Activated CD4-positive, alpha-beta T cell treated with anti-CD3 and anti-CD28 coated beads, Interleukin-2, amount 10 ng/mL, durations not matched to agents 7 days and 5 days (primary cell): Measurements from ENCODE around the gene METRN. TPM values are rescaled to one million over a fixed set of nuclear protein-coding genes. Genes with fewer than 3 reads are reported as not detected.

Source experiments
- CTCF ChIA-PET: fragments of 350-600 bp; sonication (Branson Sonifier 250); formaldehyde crosslinking; loops from one replicate; lab custom pipeline; 2021; ENCODE audit warnings: antibody characterized with exemption; lab: Charles Lee
- POLR2A ChIA-PET: fragments of 350-600 bp; sonication (Branson Sonifier 250); formaldehyde crosslinking; loops from one replicate; lab custom pipeline; 2021; ENCODE audit warnings: antibody characterized with exemption; lab: Charles Lee
- DNase-seq: peaks from one replicate; pipeline ENCODE4 v3.0.0-alpha.2; 2020
- H3K27ac Mint-ChIP-seq: one replicate; pipeline ENCODE4 v1.8.0; 2021; ENCODE audit warnings: mild to moderate bottlenecking, moderate library complexity, mixed read lengths
- H3K27me3 Mint-ChIP-seq: one replicate; pipeline ENCODE4 v1.8.0; 2021; ENCODE audit warnings: mixed read lengths
- H3K36me3 Mint-ChIP-seq: one replicate; pipeline ENCODE4 v1.8.0; 2021; ENCODE audit warnings: low read depth, mixed read lengths
- H3K4me1 Mint-ChIP-seq: one replicate; pipeline ENCODE4 v1.8.0; 2021; ENCODE audit warnings: mixed read lengths
- H3K4me3 Mint-ChIP-seq: one replicate; pipeline ENCODE4 v1.8.0; 2021; ENCODE audit warnings: mild to moderate bottlenecking, moderate library complexity, mixed read lengths
- H3K9me3 Mint-ChIP-seq: one replicate; pipeline ENCODE4 v1.8.0; 2021; ENCODE audit warnings: mixed read lengths
- total RNA-seq, 2 experiments: library from RNA; stranded (reverse); gene quantifications; one replicate each; pipeline ENCODE4 v1.2.3, GENCODE V29; 2021

Gene METRN
- total RNA-seq, 2 experiments from 2014 or later, result 2.5 to 3.0 TPM

GRCh38 chr16:725463-726187, 10.7 kb downstream of the METRN start:
- DNase-seq, result no peak
- CTCF ChIA-PET, result interaction anchor here (1.2 to 2.6 kb wide), 6 partner anchors 10 to 60 kb away, joined by 3 to 14 read pairs (median 8); partner anchors contain the start of gene CIAO3
- Mint-ChIP-seq H3K27me3 (no peaks in the 10 kb centered on the region), H3K36me3 (no peaks in the 10 kb centered on the region), H3K4me1 (peaks cover 3% of the 10 kb centered on the region), H3K9me3 (no peaks in the 10 kb centered on the region), H3K4me3 (no peak overlapping the region), H3K27ac (no peak overlapping the region)
- POLR2A ChIA-PET, result no interaction called here

DNA sequence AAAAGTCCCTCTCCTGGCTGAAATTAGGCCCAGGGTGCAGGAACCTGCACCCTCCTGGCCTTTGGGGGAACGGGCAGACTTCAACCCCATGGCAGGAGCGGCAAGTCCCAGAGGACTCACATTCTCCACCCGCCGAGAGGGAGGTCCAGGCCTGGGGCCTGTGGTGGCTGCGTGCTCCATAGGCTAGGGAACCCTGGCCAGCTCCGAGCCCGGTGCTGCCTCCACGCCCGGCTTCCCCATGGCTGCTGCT, 11.2 kb downstream of the METRN start:
- ChIA-PET POLR2A (no interaction called here), CTCF (interaction anchor here (1.2 to 2.6 kb wide), 6 partner anchors 10 to 59 kb away, joined by 3 to 14 read pairs (median 8); partner anchors contain the start of gene CIAO3)
- Mint-ChIP-seq H3K4me3 (peak overlapping the region; percentile 70), H3K27me3 (no peaks in the 10 kb centered on the region), H3K9me3 (no peaks in the 10 kb centered on the region), H3K36me3 (no peaks in the 10 kb centered on the region), H3K4me1 (peaks cover 3% of the 10 kb centered on the region), H3K27ac (no peak overlapping the region)
- DNase-seq, result no peak

DNA sequence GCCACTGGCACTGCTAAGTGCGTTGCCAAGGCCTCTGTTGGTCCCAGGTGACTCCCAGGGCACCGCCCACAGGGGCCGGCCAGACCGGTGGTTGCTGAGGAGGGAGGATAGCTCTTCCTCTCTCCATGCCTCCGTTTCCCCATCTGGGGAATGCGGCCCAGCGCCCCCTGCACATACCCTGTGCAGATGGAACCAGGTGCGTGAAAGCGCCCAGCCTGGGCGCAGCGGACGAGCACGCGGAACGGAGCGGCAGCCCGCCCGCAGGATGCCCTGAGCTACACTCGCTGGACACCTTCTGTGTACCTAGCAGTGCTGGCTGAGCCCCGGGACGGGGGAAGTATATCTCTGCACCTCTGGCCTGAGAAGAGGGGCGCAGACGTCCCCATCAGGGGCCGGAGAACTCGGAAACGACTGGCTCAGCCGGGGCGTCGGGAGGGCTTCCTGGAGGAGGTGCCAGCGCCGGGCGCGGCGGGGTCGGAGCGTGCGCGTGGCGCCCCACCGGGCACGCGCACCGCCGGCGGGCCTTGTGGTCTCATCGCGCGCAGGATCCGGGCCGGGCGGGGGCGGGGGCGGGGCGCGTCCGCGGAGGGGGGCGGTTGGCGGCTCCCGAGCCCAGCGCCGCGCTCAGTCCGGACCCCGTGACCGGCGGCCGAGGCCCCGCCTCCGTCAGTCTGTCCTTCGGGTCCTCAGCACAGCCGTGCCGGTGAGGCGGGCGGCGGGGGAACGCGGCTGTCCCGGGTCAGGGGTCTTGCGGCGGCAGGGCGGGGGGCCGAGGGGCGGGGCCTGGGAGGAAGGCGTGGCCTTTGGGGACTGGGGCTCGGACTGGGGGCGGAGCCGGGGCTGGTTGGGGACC, 11.7 kb downstream of the METRN start, which contains the start of the genes CCDC78 and HAGHL:
Gene CCDC78, minus strand, starts transcription at position 6 of the 853 bp plus-strand sequence. CDS start 76 bp downstream, outside the sequence.
Gene HAGHL, plus strand, starts transcription at position 669 of the 853 bp plus-strand sequence. CDS start 404 bp downstream, outside the sequence.
- H3K27me3 Mint-ChIP-seq, result no peaks in the 10 kb centered on the region

DNA sequence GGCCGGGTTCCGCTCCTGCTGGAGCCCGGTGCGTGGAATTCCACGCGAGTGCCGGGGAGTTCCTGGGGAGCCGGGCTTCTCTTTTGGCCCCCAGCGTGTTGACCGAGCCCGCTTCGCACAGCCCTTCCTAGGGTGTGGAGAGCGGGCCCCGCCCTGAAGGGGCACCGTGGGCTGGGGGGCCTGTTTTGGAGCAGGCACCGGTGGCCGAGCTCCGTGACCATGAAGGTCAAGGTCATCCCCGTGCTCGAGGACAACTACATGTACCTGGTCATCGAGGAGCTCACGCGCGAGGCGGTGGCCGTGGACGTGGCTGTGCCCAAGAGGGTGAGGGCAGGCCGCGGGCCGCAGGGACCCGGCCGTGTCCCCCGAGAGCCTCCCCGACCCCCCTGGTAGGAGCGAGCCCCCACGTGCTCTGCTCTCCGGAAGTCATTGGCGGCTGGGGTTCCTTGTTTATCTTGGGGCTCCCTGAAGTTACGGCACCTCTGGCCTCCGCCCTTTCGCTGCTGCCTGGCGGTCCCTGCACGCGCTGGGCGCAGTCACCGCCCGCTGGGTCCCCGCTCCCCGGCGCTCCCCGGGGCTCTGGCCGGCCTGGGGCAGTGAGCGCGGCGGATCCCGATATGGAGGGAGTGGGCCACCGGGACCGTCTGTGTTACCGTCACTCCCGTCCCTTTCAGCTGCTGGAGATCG, 12.5 kb downstream of the METRN start:
- no peaks in the 10 kb centered on the region for H3K9me3 Mint-ChIP-seq
- CTCF ChIA-PET, result interaction anchor here (0.9 to 2.6 kb wide), 5 partner anchors 8 to 58 kb away, joined by 3 to 9 read pairs (median 5); no protein-coding TSS in a partner anchor
- peak; percentile 31 for DNase-seq
- POLR2A ChIA-PET, result no interaction called here
- H3K27ac Mint-ChIP-seq, result no peak overlapping the region
- H3K4me1 Mint-ChIP-seq, result no peaks in the 10 kb centered on the region
- peak overlapping the region; percentile 48 for H3K4me3 Mint-ChIP-seq
- no peaks in the 10 kb centered on the region for H3K36me3 Mint-ChIP-seq
- no peaks in the 10 kb centered on the region for H3K27me3 Mint-ChIP-seq

More for the DNA sequence above, 11.7 kb downstream of the METRN start, which contains the start of the genes CCDC78 and HAGHL:
- Mint-ChIP-seq H3K27ac (peak within 1 kb of the TSS; percentile 19), H3K4me1 (peaks cover 3% of the 10 kb centered on the region), H3K4me3 (peak within 1 kb of the TSS; percentile 70), H3K9me3 (no peaks in the 10 kb centered on the region), H3K36me3 (no peaks in the 10 kb centered on the region)
- ChIA-PET CTCF (interaction anchor here (0.9 to 2.6 kb wide), 6 partner anchors 9 to 59 kb away, joined by 3 to 14 read pairs (median 8); partner anchors contain the start of gene CIAO3), POLR2A (no interaction called here)
- DNase-seq, result peak; percentile 52

- peak; percentile 56 for DNase-seq
- no peak overlapping the region for H3K4me3 Mint-ChIP-seq
- CTCF ChIA-PET, result interaction anchor here (1.0 to 2.6 kb wide), 3 partner anchors 12 to 57 kb away, joined by 4 to 9 read pairs (median 5); no protein-coding TSS in a partner anchor
- no peaks in the 10 kb centered on the region for H3K4me1 Mint-ChIP-seq
- no peak overlapping the region for H3K27ac Mint-ChIP-seq
- no peaks in the 10 kb centered on the region for H3K9me3 Mint-ChIP-seq
- H3K36me3 Mint-ChIP-seq, result no peaks in the 10 kb centered on the region
- no peaks in the 10 kb centered on the region for H3K27me3 Mint-ChIP-seq
- POLR2A ChIA-PET, result no interaction called here
Observed at GRCh38 chr16:728131-728889, 13.4 kb downstream of the METRN start.

GRCh38 chr16:728890-729744, 14.2 kb downstream of the METRN start:
- no peak overlapping the region for H3K4me3 Mint-ChIP-seq
- POLR2A ChIA-PET, result no interaction called here
- CTCF ChIA-PET, result interaction anchor here (0.6 to 0.9 kb wide), 2 partner anchors 12 to 1456 kb away, joined by 3 to 5 read pairs; partner anchors contain the start of gene CIAO3
- H3K36me3 Mint-ChIP-seq, result no peaks in the 10 kb centered on the region
- H3K9me3 Mint-ChIP-seq, result no peaks in the 10 kb centered on the region
- H3K27me3 Mint-ChIP-seq, result no peaks in the 10 kb centered on the region
- DNase-seq, result no peak
- H3K4me1 Mint-ChIP-seq, result no peaks in the 10 kb centered on the region
- no peak overlapping the region for H3K27ac Mint-ChIP-seq

DNA sequence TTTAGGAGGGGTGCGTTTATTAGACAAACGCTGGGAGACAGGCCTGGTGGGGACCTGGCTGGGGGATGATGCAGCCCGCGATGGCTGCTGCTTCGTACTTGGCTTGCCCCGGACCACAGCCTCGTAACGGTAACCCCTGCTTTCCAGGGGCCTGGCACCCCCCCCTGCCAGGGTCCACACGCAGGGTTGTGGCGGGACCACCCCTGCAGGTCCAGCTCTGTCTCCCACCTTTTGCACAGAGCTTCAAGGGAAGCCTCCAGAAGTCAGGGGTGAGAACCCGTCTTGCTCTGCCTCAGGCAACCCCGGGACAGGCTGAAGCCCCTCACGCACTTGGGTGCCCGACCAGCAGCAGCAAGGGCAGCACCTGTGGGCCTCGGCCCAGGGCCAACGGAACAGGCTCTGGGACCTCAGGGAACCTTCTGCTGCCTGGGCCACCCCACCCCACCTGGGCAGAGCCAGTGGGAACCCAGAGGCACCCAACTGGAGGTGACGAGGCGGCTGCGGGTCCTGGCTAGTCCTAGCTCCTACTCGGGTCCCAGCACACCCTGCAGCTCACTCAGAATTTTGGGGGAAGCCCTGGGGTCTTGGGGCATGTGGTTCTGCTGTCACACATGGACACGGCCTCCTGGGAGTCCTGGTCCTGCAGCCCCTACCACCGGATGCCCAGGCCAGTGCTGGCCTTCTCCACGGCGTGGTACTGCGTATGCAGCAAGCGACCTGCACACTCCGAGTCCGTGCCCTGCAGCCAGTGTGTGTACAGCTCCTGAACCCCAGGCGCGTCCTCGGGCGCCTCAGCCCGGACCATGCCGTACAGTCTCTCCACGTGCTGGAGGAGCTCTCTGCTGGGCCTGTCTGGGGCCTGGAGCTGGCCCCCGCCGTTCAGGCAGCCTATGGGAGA, 15.1 kb downstream of the METRN start:
- no peak overlapping the region for H3K27ac Mint-ChIP-seq
- POLR2A ChIA-PET, result no interaction called here
- CTCF ChIA-PET, result interaction anchor here (0.6 to 1.2 kb wide), 5 partner anchors 11 to 1456 kb away, joined by 3 to 5 read pairs (median 3); partner anchors contain the start of gene CIAO3

DNA sequence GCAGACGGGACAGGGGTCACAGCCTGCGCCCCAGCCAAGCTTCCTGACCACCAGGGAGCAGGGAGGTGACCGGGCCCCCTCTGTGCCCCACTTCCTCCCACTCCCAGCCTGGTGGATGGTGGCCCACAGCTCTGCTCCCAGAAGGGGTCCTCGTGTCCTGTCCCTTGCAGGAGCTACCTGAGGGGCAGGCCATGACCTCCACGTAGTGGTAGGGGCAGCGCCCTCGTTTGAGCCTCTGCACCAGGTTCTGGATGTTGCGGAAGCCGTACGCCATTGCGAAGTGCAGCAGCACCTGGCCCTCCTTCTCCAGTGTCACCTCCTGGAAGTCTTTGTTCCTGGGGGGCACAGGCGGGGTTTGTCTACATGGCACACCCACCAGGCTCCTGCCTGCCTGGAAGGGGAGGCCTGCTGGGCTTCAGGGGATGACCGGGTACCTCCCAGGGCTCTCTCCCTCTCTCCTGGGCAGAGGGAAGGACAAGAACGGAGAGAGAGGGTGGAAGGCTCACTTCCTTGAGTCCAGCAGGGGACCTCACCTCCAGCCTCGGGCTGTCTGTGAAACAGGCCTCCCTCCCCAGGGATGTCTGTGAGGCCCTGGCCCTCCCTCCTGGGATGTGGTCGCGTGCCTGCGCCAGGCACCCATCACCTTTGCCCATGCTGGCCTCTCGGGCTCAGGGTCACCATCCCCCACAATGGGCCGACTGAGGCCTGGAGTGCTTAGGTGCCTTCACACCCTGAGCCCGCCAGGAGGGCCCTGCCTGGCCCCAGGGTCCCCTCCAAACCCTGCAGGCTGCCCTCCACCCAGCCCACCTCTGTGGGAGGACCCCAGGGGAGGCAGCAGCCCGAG, 16.0 kb downstream of the METRN start:
- DNase-seq, result no peak
- ChIA-PET POLR2A (no interaction called here), CTCF (interaction anchor here (0.9 to 1.2 kb wide), 3 partner anchors 19 to 389 kb away, joined by 3 read pairs; no protein-coding TSS in a partner anchor)
- H3K27me3 Mint-ChIP-seq, result no peaks in the 10 kb centered on the region
- peaks cover 7% of the 10 kb centered on the region for H3K4me1 Mint-ChIP-seq
- H3K4me3 Mint-ChIP-seq, result no peak overlapping the region
- H3K27ac Mint-ChIP-seq, result no peak overlapping the region
- H3K9me3 Mint-ChIP-seq, result no peaks in the 10 kb centered on the region
- peaks cover 5% of the 10 kb centered on the region for H3K36me3 Mint-ChIP-seq

More for the DNA sequence above, 15.1 kb downstream of the METRN start:
- Mint-ChIP-seq H3K4me1 (no peaks in the 10 kb centered on the region), H3K27me3 (no peaks in the 10 kb centered on the region), H3K4me3 (no peak overlapping the region), H3K9me3 (no peaks in the 10 kb centered on the region), H3K36me3 (no peaks in the 10 kb centered on the region)
- no peak for DNase-seq

GRCh38 chr16:732332-732731, 17.4 kb downstream of the METRN start:
- POLR2A ChIA-PET, result no interaction called here
- CTCF ChIA-PET, result interaction anchor here (1.6 kb wide), 1 partner anchor 28 kb away, joined by 5 read pairs; no protein-coding TSS in a partner anchor
- H3K4me1 Mint-ChIP-seq, result peaks cover 12% of the 10 kb centered on the region
- DNase-seq, result no peak
- H3K27ac Mint-ChIP-seq, result no peak overlapping the region
- H3K36me3 Mint-ChIP-seq, result peaks cover 9% of the 10 kb centered on the region
- no peak overlapping the region for H3K4me3 Mint-ChIP-seq
- H3K9me3 Mint-ChIP-seq, result no peaks in the 10 kb centered on the region
- H3K27me3 Mint-ChIP-seq, result no peaks in the 10 kb centered on the region

DNA sequence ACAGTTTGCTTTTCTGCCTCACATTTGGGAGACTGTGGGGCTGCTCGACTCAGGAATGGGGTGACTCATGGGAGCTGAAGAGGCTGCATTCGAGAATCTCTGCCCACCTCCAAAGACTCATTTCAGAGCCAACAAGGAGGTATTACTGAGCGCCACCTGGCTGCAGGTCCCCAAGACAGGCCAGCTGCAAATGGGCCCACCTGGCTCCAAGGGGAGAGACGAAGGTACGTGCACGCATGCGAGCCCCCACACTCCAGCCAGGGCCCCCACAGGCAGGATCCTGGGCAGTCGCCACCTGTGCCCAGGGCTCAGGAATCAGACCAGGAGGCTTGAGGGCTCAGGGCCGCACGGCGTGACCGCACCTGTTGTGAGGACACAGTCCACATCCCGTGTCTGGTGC, 18.0 kb downstream of the METRN start:
- H3K27ac Mint-ChIP-seq, result no peak overlapping the region
- peaks cover 12% of the 10 kb centered on the region for H3K36me3 Mint-ChIP-seq
- no peak overlapping the region for H3K4me3 Mint-ChIP-seq
- DNase-seq, result no peak
- ChIA-PET POLR2A (no interaction called here), CTCF (interaction anchor here (1.6 kb wide), 1 partner anchor 29 kb away, joined by 5 read pairs; no protein-coding TSS in a partner anchor)
- no peaks in the 10 kb centered on the region for H3K9me3 Mint-ChIP-seq
- H3K4me1 Mint-ChIP-seq, result peaks cover 18% of the 10 kb centered on the region
- H3K27me3 Mint-ChIP-seq, result no peaks in the 10 kb centered on the region
